ENCODE measurements around the gene RAI14.

- TF ChIP-seq, protein P1, sequence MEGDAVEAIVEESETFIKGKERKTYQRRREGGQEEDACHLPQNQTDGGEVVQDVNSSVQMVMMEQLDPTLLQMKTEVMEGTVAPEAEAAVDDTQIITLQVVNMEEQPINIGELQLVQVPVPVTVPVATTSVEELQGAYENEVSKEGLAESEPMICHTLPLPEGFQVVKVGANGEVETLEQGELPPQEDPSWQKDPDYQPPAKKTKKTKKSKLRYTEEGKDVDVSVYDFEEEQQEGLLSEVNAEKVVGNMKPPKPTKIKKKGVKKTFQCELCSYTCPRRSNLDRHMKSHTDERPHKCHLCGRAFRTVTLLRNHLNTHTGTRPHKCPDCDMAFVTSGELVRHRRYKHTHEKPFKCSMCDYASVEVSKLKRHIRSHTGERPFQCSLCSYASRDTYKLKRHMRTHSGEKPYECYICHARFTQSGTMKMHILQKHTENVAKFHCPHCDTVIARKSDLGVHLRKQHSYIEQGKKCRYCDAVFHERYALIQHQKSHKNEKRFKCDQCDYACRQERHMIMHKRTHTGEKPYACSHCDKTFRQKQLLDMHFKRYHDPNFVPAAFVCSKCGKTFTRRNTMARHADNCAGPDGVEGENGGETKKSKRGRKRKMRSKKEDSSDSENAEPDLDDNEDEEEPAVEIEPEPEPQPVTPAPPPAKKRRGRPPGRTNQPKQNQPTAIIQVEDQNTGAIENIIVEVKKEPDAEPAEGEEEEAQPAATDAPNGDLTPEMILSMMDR (IDR thresholded peaks at IDR 0.05): no peak
- no peak for TF ChIP-seq ZFX (IDR thresholded peaks at IDR 0.05; ENCODE audit: borderline replicate concordance)
Measured at GRCh38 chr5:34772267-34773098, 116.4 kb downstream of the RAI14 start.
